ENCODE data around the gene RCBTB1. TPM values are rescaled to one million over a fixed set of nuclear protein-coding genes. Genes with fewer than 3 reads are reported as not detected.

The RCBTB1 gene
- total RNA-seq, 1 donor from 2014 or later: 54.2 TPM

GRCh38 chr13:49521224-49521623 lies 64.1 kb downstream of the RCBTB1 start:
- no peak for TF ChIP-seq EZH2phosphoT487 (IDR thresholded peaks at IDR 0.05)
- no peak for TF ChIP-seq EZH2 (IDR thresholded peaks at IDR 0.05)
- TF ChIP-seq CTCF (IDR thresholded peaks at IDR 0.05): no peak
- no peaks in the 10 kb centered on the region for H3K27me3 Mint-ChIP-seq (ENCODE audit: insufficient read depth, low read depth)
- no peak overlapping the region for H3K27ac ChIP-seq
- peaks cover 2% of the 10 kb centered on the region for H3K4me1 Mint-ChIP-seq
- no peaks in the 10 kb centered on the region for H3K36me3 ChIP-seq
- no peaks in the 10 kb centered on the region for H4K20me1 ChIP-seq (ENCODE audit: low read depth)
- no peak overlapping the region for H3K9ac ChIP-seq
- no peaks in the 10 kb centered on the region for H3K9me3 Mint-ChIP-seq
- no peaks in the 10 kb centered on the region for H3K4me1 ChIP-seq
- no peak overlapping the region for H3K27ac Mint-ChIP-seq
- H3K36me3 Mint-ChIP-seq: no peaks in the 10 kb centered on the region
- no peaks in the 10 kb centered on the region for H3K79me2 ChIP-seq (ENCODE audit: low read depth)
- no peak overlapping the region for H3K4me2 ChIP-seq
- H3K27me3 ChIP-seq: no peaks in the 10 kb centered on the region
- DNase-seq (ENCODE audit: low spot score): no peak
- H3K4me3 Mint-ChIP-seq: no peak overlapping the region
- H2AFZ ChIP-seq (replicated peaks): no peak overlapping the region
- H3F3A ChIP-seq (ENCODE audit: low read depth): no peaks in the 10 kb centered on the region
- no peaks in the 10 kb centered on the region for H3K9me3 ChIP-seq (ENCODE audit: low read depth)
- no peak overlapping the region for H3K4me3 ChIP-seq

DNA sequence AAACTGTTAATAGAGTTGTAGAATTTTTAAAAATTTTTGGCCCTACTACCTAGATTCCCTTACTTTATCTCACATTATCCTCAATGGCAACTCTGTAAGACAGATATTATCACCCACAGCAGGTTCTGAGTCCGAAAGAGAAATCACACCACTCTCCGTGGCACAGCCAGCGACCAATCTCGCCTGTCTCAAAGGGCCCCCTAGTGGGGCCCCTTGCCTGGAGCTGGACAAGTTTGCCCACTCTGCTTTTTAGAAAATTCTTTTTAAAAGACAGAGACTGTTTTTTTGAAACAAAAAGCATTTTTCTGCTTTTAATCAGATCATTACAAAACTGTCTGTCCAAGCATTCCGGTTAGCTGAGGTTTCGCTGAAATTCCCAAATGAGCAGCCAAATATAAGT lies 67.9 kb downstream of the RCBTB1 start:
- no peaks in the 10 kb centered on the region for H3K36me3 ChIP-seq
- H3K4me2 ChIP-seq: no peak overlapping the region
- no peaks in the 10 kb centered on the region for H4K20me1 ChIP-seq (ENCODE audit: low read depth)
- no peak overlapping the region for H2AFZ ChIP-seq (replicated peaks)
- H3K9ac ChIP-seq: no peak overlapping the region
- no peaks in the 10 kb centered on the region for H3K4me1 ChIP-seq
- no peak overlapping the region for H3K4me3 Mint-ChIP-seq
- H3K4me1 Mint-ChIP-seq: peaks cover 2% of the 10 kb centered on the region
- peak; percentile 56 for DNase-seq (ENCODE audit: low spot score)
- H3K27ac Mint-ChIP-seq: no peak overlapping the region
- H3K4me3 ChIP-seq: no peak overlapping the region
- TF ChIP-seq EZH2 (IDR thresholded peaks at IDR 0.05) (no peak), CTCF (IDR thresholded peaks at IDR 0.05) (peak; percentile 63)
- H3K36me3 Mint-ChIP-seq: no peaks in the 10 kb centered on the region
- H3K79me2 ChIP-seq (ENCODE audit: low read depth): no peaks in the 10 kb centered on the region
- no peaks in the 10 kb centered on the region for H3K9me3 ChIP-seq (ENCODE audit: low read depth)
- H3K9me3 Mint-ChIP-seq: no peaks in the 10 kb centered on the region
- no peaks in the 10 kb centered on the region for H3K27me3 ChIP-seq
- H3K27me3 Mint-ChIP-seq (ENCODE audit: insufficient read depth, low read depth): peaks cover 2% of the 10 kb centered on the region
- no peaks in the 10 kb centered on the region for H3F3A ChIP-seq (ENCODE audit: low read depth)
- H3K27ac ChIP-seq: no peak overlapping the region

GRCh38 chr13:49516467-49516866 lies 68.9 kb downstream of the RCBTB1 start:
- Histone ChIP-seq H3K79me2 (ENCODE audit: low read depth) (no peaks in the 10 kb centered on the region), H3K9ac (no peak overlapping the region), H4K20me1 (ENCODE audit: low read depth) (no peaks in the 10 kb centered on the region), H3K4me2 (no peak overlapping the region), H2AFZ (replicated peaks) (no peak overlapping the region), H3K4me1 (no peaks in the 10 kb centered on the region), H3K27me3 (no peaks in the 10 kb centered on the region), H3K36me3 (no peaks in the 10 kb centered on the region), H3K9me3 (ENCODE audit: low read depth) (no peaks in the 10 kb centered on the region), H3K27ac (no peak overlapping the region), H3K4me3 (no peak overlapping the region), H3F3A (ENCODE audit: low read depth) (no peaks in the 10 kb centered on the region)
- Mint-ChIP-seq H3K27me3 (ENCODE audit: insufficient read depth, low read depth) (peaks cover 2% of the 10 kb centered on the region), H3K4me1 (peaks cover 2% of the 10 kb centered on the region), H3K36me3 (no peaks in the 10 kb centered on the region), H3K9me3 (no peaks in the 10 kb centered on the region), H3K27ac (no peak overlapping the region), H3K4me3 (no peak overlapping the region)
- TF ChIP-seq EZH2 (IDR thresholded peaks at IDR 0.05): no peak
- no peak for TF ChIP-seq EZH2phosphoT487 (IDR thresholded peaks at IDR 0.05)
- no peak for DNase-seq (ENCODE audit: low spot score)

- H3K9ac ChIP-seq: no peak overlapping the region
- Mint-ChIP-seq H3K36me3 (no peaks in the 10 kb centered on the region), H3K27me3 (ENCODE audit: insufficient read depth, low read depth) (peaks cover 4% of the 10 kb centered on the region), H3K4me3 (no peak overlapping the region), H3K4me1 (peaks cover 2% of the 10 kb centered on the region), H3K27ac (no peak overlapping the region), H3K9me3 (peaks cover 4% of the 10 kb centered on the region)
- no peak overlapping the region for H3K4me3 ChIP-seq
- no peaks in the 10 kb centered on the region for H3K27me3 ChIP-seq
- H3K36me3 ChIP-seq: no peaks in the 10 kb centered on the region
- no peak overlapping the region for H3K27ac ChIP-seq
- no peaks in the 10 kb centered on the region for H3K9me3 ChIP-seq (ENCODE audit: low read depth)
- H3K4me2 ChIP-seq: no peak overlapping the region
- no peaks in the 10 kb centered on the region for H3K4me1 ChIP-seq
- H3F3A ChIP-seq (ENCODE audit: low read depth): no peaks in the 10 kb centered on the region
- H3K79me2 ChIP-seq (ENCODE audit: low read depth): no peaks in the 10 kb centered on the region
- no peak overlapping the region for H2AFZ ChIP-seq (replicated peaks)
- no peak for TF ChIP-seq CTCF (IDR thresholded peaks at IDR 0.05)
- TF ChIP-seq EZH2 (IDR thresholded peaks at IDR 0.05): no peak
- no peak for TF ChIP-seq EZH2phosphoT487 (IDR thresholded peaks at IDR 0.05)
- DNase-seq (ENCODE audit: low spot score): no peak
- H4K20me1 ChIP-seq (ENCODE audit: low read depth): no peaks in the 10 kb centered on the region
These were observed 72.8 kb downstream of the RCBTB1 start for GRCh38 chr13:49512578-49512977.

All from neural progenitor cell (in vitro differentiated cells).